Measurements from ENCODE around the gene MAD2L2. TPM values are rescaled to one million over a fixed set of nuclear protein-coding genes. Genes with fewer than 3 reads are reported as not detected.

MAD2L2 gene
- total and polyA plus RNA-seq, 5 experiments from 2014 or later, result 19.7 to 66.1 (median 52.2) TPM

- Mint-ChIP-seq H3K36me3 (peaks cover 0 to 26% (median 0%) of the 10 kb centered on the region in 3 donors), H3K9me3 (no peaks in the 10 kb centered on the region), H3K27me3 (no peaks in the 10 kb centered on the region), H3K4me3 (peak overlapping the region; percentile 69 to 87 (median 74)), H3K27ac (peak overlapping the region in 8 of 10 donors; percentile 25 to 85 (median 38)), H3K4me1 (peaks cover 8 to 36% (median 28%) of the 10 kb centered on the region in 4 donors)
- POLR2A ChIA-PET, result interaction anchor here (0.6 to 7.3 kb wide), 5 partner anchors 9 to 596 kb away, joined by 4 to 70 read pairs (median 7); partner anchors contain the start of genes FBXO6 and SRM
- no peak for DNase-seq
- ATAC-seq, result peak; percentile 19 to 34
Measured at GRCh38 chr1:11654939-11655808, 25.8 kb downstream of the MAD2L2 start.

- ATAC-seq (peak; percentile 69 to 75), DNase-seq (peak in 9 of 10 donors; percentile 43 to 80 (median 56))
- POLR2A ChIA-PET, result interaction anchor here (1.3 to 7.3 kb wide), 5 partner anchors 10 to 595 kb away, joined by 4 to 70 read pairs (median 7); partner anchors contain the start of genes FBXO6 and SRM
- peak within 1 kb of the TSS in 8 of 10 donors; percentile 25 to 88 (median 46) for H3K27ac Mint-ChIP-seq
- H3K27me3 Mint-ChIP-seq, result no peaks in the 10 kb centered on the region
- peaks cover 12 to 43% (median 35%) of the 10 kb centered on the region in 4 donors for H3K4me1 Mint-ChIP-seq
- no peaks in the 10 kb centered on the region for H3K9me3 Mint-ChIP-seq
- peak within 1 kb of the TSS; percentile 69 to 87 (median 74) for H3K4me3 Mint-ChIP-seq
- peaks cover 0 to 20% (median 0%) of the 10 kb centered on the region in 3 donors for H3K36me3 Mint-ChIP-seq
Measured at GRCh38 chr1:11654137-11654938, 26.6 kb downstream of the MAD2L2 start, which contains the start of the genes FBXO2 and FBXO44. Gene FBXO2, minus strand, starts transcription at chr1:11654429. Its CDS starts 89 bp downstream, at chr1:11654340. Gene FBXO44, plus strand, starts transcription at chr1:11654877. Its CDS starts 959 bp downstream, at chr1:11655836.

GRCh38 chr1:11653861-11654136 is 27.1 kb downstream of the MAD2L2 start:
- peaks cover 12 to 45% (median 36%) of the 10 kb centered on the region in 4 donors for H3K4me1 Mint-ChIP-seq
- no peak for ATAC-seq
- no peaks in the 10 kb centered on the region for H3K27me3 Mint-ChIP-seq
- POLR2A ChIA-PET, result interaction anchor here (1.3 to 7.3 kb wide), 4 partner anchors 11 to 254 kb away, joined by 4 to 70 read pairs (median 14); partner anchors contain the start of gene FBXO6
- peak overlapping the region in 3 of 10 donors; percentile 10 to 88 (median 17) for H3K27ac Mint-ChIP-seq
- peaks cover 0 to 15% (median 0%) of the 10 kb centered on the region in 3 donors for H3K36me3 Mint-ChIP-seq
- peak overlapping the region; percentile 48 to 87 (median 66) for H3K4me3 Mint-ChIP-seq
- no peak for DNase-seq
- no peaks in the 10 kb centered on the region for H3K9me3 Mint-ChIP-seq

GRCh38 chr1:11653101-11653860 is 27.7 kb downstream of the MAD2L2 start:
- peak overlapping the region; percentile 59 to 87 (median 66) for H3K4me3 Mint-ChIP-seq
- H3K9me3 Mint-ChIP-seq, result no peaks in the 10 kb centered on the region
- H3K4me1 Mint-ChIP-seq, result peaks cover 12 to 46% (median 36%) of the 10 kb centered on the region in 4 donors
- no peaks in the 10 kb centered on the region for H3K27me3 Mint-ChIP-seq
- DNase-seq (no peak), ATAC-seq (no peak)
- POLR2A ChIA-PET, result interaction anchor here (1.3 to 7.3 kb wide), 4 partner anchors 11 to 255 kb away, joined by 4 to 70 read pairs (median 14); partner anchors contain the start of gene FBXO6
- H3K36me3 Mint-ChIP-seq, result peaks cover 0 to 12% (median 0%) of the 10 kb centered on the region in 3 donors
- peak overlapping the region in 5 of 10 donors; percentile 25 to 74 (median 55) for H3K27ac Mint-ChIP-seq

- DNase-seq (no peak), ATAC-seq (no peak)
- no peaks in the 10 kb centered on the region for H3K9me3 Mint-ChIP-seq
- H3K4me1 Mint-ChIP-seq, result peaks cover 12 to 45% (median 36%) of the 10 kb centered on the region in 4 donors
- POLR2A ChIA-PET, result interaction anchor here (7.3 kb wide), 1 partner anchor 67 kb away, joined by 70 read pairs; no protein-coding TSS in a partner anchor
- H3K36me3 Mint-ChIP-seq, result peaks cover 0 to 5% (median 0%) of the 10 kb centered on the region in 3 donors
- H3K4me3 Mint-ChIP-seq, result peak overlapping the region in 8 of 10 donors; percentile 12 to 85 (median 60)
- H3K27ac Mint-ChIP-seq, result peak overlapping the region in 5 of 10 donors; percentile 52 to 88 (median 64)
- no peaks in the 10 kb centered on the region for H3K27me3 Mint-ChIP-seq
Measured at GRCh38 chr1:11652203-11652780, 28.7 kb downstream of the MAD2L2 start.

- no peak for ATAC-seq
- H3K27me3 Mint-ChIP-seq, result no peaks in the 10 kb centered on the region
- no peaks in the 10 kb centered on the region for H3K9me3 Mint-ChIP-seq
- H3K27ac Mint-ChIP-seq, result peak overlapping the region in 9 of 10 donors; percentile 49 to 87 (median 71)
- peak overlapping the region; percentile 75 to 90 (median 84) for H3K4me3 Mint-ChIP-seq
- H3K36me3 Mint-ChIP-seq, result no peaks in the 10 kb centered on the region
- POLR2A ChIA-PET, result interaction anchor here (1.0 to 7.3 kb wide), 4 partner anchors 13 to 590 kb away, joined by 3 to 70 read pairs (median 17); partner anchors contain the start of gene FBXO6
- H3K4me1 Mint-ChIP-seq, result peaks cover 12 to 39% (median 34%) of the 10 kb centered on the region in 4 donors
- DNase-seq, result no peak
Measured at GRCh38 chr1:11651017-11651416, 29.9 kb downstream of the MAD2L2 start.

GRCh38 chr1:11650331-11650991 is 30.5 kb downstream of the MAD2L2 start:
- Mint-ChIP-seq H3K36me3 (no peaks in the 10 kb centered on the region), H3K27ac (peak overlapping the region in 9 of 10 donors; percentile 27 to 87 (median 71)), H3K4me3 (peak overlapping the region; percentile 75 to 90 (median 84)), H3K27me3 (no peaks in the 10 kb centered on the region), H3K4me1 (peaks cover 12 to 34% (median 29%) of the 10 kb centered on the region in 4 donors), H3K9me3 (no peaks in the 10 kb centered on the region)
- ATAC-seq (peak; percentile 69 to 76), DNase-seq (peak; percentile 64 to 87 (median 74))
- POLR2A ChIA-PET, result interaction anchor here (0.5 to 7.3 kb wide), 9 partner anchors 8 to 590 kb away, joined by 3 to 70 read pairs (median 4); partner anchors contain the start of genes CLCN6, FBXO6 and MTHFR

GRCh38 chr1:11649624-11650330 is 31.2 kb downstream of the MAD2L2 start:
- peak in 2 of 10 donors; percentile 12 to 16 for DNase-seq
- peak overlapping the region in 4 of 10 donors; percentile 24 to 78 (median 58) for H3K27ac Mint-ChIP-seq
- no peaks in the 10 kb centered on the region for H3K36me3 Mint-ChIP-seq
- POLR2A ChIA-PET, result interaction anchor here (0.5 to 7.3 kb wide), 10 partner anchors 9 to 613 kb away, joined by 3 to 70 read pairs (median 3); partner anchors contain the start of genes CLCN6, FBXO6 and MTHFR
- no peak for ATAC-seq
- H3K4me1 Mint-ChIP-seq, result peaks cover 12 to 30% (median 26%) of the 10 kb centered on the region in 4 donors
- H3K9me3 Mint-ChIP-seq, result no peaks in the 10 kb centered on the region
- H3K27me3 Mint-ChIP-seq, result no peaks in the 10 kb centered on the region
- peak overlapping the region in 9 of 10 donors; percentile 32 to 90 (median 64) for H3K4me3 Mint-ChIP-seq

GRCh38 chr1:11649237-11649623 is 31.7 kb downstream of the MAD2L2 start:
- no peak for ATAC-seq

GRCh38 chr1:11648732-11649158 is 32.2 kb downstream of the MAD2L2 start:
- H3K4me1 Mint-ChIP-seq, result peaks cover 12 to 30% (median 26%) of the 10 kb centered on the region in 4 donors

More at GRCh38 chr1:11649237-11649623, 31.7 kb downstream of the MAD2L2 start:
- Mint-ChIP-seq H3K36me3 (no peaks in the 10 kb centered on the region), H3K9me3 (no peaks in the 10 kb centered on the region), H3K27ac (no peak overlapping the region), H3K27me3 (no peaks in the 10 kb centered on the region), H3K4me1 (peaks cover 12 to 30% (median 26%) of the 10 kb centered on the region in 4 donors), H3K4me3 (peak overlapping the region in 4 of 10 donors; percentile 36 to 69 (median 48))
- POLR2A ChIA-PET, result interaction anchor here (0.6 to 7.3 kb wide), 5 partner anchors 12 to 612 kb away, joined by 3 to 70 read pairs (median 3); partner anchors contain the start of gene FBXO6
- no peak for DNase-seq

More at GRCh38 chr1:11648732-11649158, 32.2 kb downstream of the MAD2L2 start:
- Mint-ChIP-seq H3K9me3 (no peaks in the 10 kb centered on the region), H3K27ac (peak overlapping the region in 1 of 10 donors; percentile 36), H3K36me3 (no peaks in the 10 kb centered on the region), H3K27me3 (no peaks in the 10 kb centered on the region), H3K4me3 (peak overlapping the region in 6 of 10 donors; percentile 36 to 65 (median 48))
- peak in 7 of 10 donors; percentile 25 to 58 (median 41) for DNase-seq
- POLR2A ChIA-PET, result interaction anchor here (0.6 to 7.3 kb wide), 4 partner anchors 12 to 612 kb away, joined by 3 to 70 read pairs (median 16); partner anchors contain the start of gene FBXO6
- peak; percentile 31 to 49 for ATAC-seq

Data from naive thymus-derived CD8-positive, alpha-beta T cell (primary cell).